ENCODE results near the gene CCSER1.
"Not testable (repeated sequence)": the region's sequence is repeated elsewhere in the genome, so short reads cannot be mapped to it uniquely, and the experiment has no call there.

DNA sequence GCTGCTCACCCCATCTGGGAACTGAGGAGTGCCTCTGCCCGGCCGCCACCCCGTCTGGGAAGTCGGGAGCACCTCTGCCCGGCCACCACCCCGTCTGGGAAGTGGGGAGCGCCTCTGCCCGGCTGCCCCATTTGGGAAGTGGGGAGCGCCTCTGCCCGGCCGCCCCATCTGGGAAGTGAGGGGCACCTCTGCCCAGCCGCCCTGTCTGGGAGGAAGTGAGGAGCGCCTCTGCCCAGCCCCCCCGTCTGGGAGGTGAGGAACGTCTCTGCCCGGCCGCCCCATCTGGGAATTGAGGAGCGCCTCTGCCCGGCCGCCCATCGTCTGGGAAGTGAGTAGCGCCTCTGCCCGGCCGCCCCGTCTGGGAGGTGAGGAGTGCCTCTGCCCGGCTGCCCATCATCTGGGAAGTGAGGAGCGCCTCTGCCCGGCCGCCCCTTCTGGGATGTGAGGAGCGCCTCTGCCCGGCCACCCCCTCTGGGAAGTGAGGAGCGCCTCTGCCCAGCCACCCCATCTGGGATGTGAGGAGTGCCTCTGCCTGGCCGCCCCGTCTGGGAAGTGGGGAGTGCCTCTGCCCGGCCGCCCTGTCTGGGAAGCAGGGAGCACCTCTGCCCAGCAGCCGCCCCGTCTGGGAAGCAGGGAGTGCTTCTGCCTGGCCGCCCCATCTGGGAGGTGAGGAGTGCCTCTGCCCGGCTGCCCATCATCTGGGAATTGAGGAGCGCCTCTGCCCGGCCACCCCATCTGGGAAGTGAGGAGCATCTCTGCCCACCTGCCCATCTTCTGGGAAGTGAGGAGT is 1040.9 kb downstream of the CCSER1 start:
- not testable (repeated sequence) for TF ChIP-seq RAD21 (IDR thresholded peaks at IDR 0.05); TAF1 (conservative IDR thresholded peaks at IDR 0.05)
- TF ChIP-seq, protein P1, sequence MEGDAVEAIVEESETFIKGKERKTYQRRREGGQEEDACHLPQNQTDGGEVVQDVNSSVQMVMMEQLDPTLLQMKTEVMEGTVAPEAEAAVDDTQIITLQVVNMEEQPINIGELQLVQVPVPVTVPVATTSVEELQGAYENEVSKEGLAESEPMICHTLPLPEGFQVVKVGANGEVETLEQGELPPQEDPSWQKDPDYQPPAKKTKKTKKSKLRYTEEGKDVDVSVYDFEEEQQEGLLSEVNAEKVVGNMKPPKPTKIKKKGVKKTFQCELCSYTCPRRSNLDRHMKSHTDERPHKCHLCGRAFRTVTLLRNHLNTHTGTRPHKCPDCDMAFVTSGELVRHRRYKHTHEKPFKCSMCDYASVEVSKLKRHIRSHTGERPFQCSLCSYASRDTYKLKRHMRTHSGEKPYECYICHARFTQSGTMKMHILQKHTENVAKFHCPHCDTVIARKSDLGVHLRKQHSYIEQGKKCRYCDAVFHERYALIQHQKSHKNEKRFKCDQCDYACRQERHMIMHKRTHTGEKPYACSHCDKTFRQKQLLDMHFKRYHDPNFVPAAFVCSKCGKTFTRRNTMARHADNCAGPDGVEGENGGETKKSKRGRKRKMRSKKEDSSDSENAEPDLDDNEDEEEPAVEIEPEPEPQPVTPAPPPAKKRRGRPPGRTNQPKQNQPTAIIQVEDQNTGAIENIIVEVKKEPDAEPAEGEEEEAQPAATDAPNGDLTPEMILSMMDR (IDR thresholded peaks at IDR 0.05; ENCODE audit: low read depth, low read length, missing input control) = not testable (repeated sequence)
- TF ChIP-seq, protein P2, sequence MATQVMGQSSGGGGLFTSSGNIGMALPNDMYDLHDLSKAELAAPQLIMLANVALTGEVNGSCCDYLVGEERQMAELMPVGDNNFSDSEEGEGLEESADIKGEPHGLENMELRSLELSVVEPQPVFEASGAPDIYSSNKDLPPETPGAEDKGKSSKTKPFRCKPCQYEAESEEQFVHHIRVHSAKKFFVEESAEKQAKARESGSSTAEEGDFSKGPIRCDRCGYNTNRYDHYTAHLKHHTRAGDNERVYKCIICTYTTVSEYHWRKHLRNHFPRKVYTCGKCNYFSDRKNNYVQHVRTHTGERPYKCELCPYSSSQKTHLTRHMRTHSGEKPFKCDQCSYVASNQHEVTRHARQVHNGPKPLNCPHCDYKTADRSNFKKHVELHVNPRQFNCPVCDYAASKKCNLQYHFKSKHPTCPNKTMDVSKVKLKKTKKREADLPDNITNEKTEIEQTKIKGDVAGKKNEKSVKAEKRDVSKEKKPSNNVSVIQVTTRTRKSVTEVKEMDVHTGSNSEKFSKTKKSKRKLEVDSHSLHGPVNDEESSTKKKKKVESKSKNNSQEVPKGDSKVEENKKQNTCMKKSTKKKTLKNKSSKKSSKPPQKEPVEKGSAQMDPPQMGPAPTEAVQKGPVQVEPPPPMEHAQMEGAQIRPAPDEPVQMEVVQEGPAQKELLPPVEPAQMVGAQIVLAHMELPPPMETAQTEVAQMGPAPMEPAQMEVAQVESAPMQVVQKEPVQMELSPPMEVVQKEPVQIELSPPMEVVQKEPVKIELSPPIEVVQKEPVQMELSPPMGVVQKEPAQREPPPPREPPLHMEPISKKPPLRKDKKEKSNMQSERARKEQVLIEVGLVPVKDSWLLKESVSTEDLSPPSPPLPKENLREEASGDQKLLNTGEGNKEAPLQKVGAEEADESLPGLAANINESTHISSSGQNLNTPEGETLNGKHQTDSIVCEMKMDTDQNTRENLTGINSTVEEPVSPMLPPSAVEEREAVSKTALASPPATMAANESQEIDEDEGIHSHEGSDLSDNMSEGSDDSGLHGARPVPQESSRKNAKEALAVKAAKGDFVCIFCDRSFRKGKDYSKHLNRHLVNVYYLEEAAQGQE (IDR thresholded peaks at IDR 0.05) = not testable (repeated sequence)

Measured in liver (tissue), 3 donors.